Thoracic aorta (tissue), 2 donors: ENCODE measurements around the gene CACNA1B. TPM values are rescaled to one million over a fixed set of nuclear protein-coding genes. Genes with fewer than 3 reads are reported as not detected.

Source experiments
- ATAC-seq: fragments of 150-250 bp; one replicate; pipeline ENCODE4 v1.8.0; 2017; ENCODE audit warnings: low read depth; ENCODE audit not compliant: insufficient number of reproducible peaks, low FRiP score
- DNase-seq: peaks from one replicate; pipeline ENCODE4 v3.0.0-alpha.2; 2020; ENCODE audit warnings: low spot score
- H3K27ac ChIP-seq, 2 donors: fragments of 200-600 bp; sonication (generic); 1 replicate in 1 of 2; 2 replicates in 1 of 2; pipeline ENCODE4 v1.5.1; 2016; ENCODE audit warnings: mild to moderate bottlenecking in 2 of 2, moderate library complexity in 2 of 2
- H3K27me3 ChIP-seq: fragments of 200-600 bp; sonication (generic); replicated peaks from 2 replicates; pipeline ENCODE4 v1.6.0; 2016; ENCODE audit warnings: mild to moderate bottlenecking; ENCODE audit not compliant: insufficient read depth
- H3K36me3 ChIP-seq: fragments of 200-600 bp; sonication (generic); one replicate; pipeline ENCODE4 v1.5.1; 2016
- H3K4me1 ChIP-seq, 2 donors: fragments of 200-600 bp; sonication (generic); 1 replicate in 1 of 2; 2 replicates in 1 of 2; pipeline versions ENCODE4 v1.5.1 to v1.6.0; 2016; ENCODE audit warnings: low read depth in 2 of 2, mild to moderate bottlenecking in 1 of 2; ENCODE audit not compliant: control insufficient read depth in 1 of 2
- H3K4me3 ChIP-seq: fragments of 200-600 bp; sonication (generic); 2 replicates; pipeline ENCODE4 v1.5.1; 2016; ENCODE audit warnings: mild to moderate bottlenecking
- H3K9me3 ChIP-seq: fragments of 200-600 bp; sonication (generic); 2 replicates; pipeline ENCODE4 v1.5.1; 2016
- total RNA-seq, 2 donors: library from RNA; depleted of rRNA; stranded (reverse); fragments of >200 nt; gene quantifications; one replicate each; pipeline versions ENCODE4 v1.1.0 to v1.2.3, GENCODE V29; 2016
- TF ChIP-seq, protein P1 (sequence below): fragments of 200-600 bp; sonication (generic); IDR thresholded peaks from one replicate; pipeline ENCODE4 v1.5.1; 2019; ENCODE audit warnings: antibody characterized with exemption

CACNA1B gene
- total RNA-seq, 2 donors from 2014 or later, result 0.07 to 0.14 TPM

DNA sequence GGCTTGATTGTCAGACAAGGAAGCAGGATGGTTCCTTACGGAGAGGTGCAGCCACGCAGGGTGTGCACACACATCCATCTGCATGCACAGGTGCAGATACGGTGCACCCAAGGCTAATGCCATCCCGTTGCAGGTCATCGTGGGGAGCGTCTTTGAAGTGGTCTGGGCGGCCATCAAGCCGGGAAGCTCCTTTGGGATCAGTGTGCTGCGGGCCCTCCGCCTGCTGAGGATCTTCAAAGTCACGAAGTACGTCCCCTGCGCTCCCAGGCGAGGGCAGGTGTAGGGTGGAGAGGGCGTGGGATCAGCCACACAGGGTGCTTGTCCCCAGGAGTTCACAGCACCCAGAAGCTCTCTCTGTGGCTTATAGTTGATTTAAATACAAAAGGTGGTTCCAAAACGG lies 106.4 kb downstream of the CACNA1B start:
- Histone ChIP-seq H3K4me3 (no peak overlapping the region), H3K27ac (no peak overlapping the region), H3K36me3 (no peaks in the 10 kb centered on the region), H3K9me3 (no peaks in the 10 kb centered on the region), H3K27me3 (no peaks in the 10 kb centered on the region), H3K4me1 (no peaks in the 10 kb centered on the region)
- ATAC-seq, result no peak
- no peak for DNase-seq
- TF ChIP-seq, protein P1, sequence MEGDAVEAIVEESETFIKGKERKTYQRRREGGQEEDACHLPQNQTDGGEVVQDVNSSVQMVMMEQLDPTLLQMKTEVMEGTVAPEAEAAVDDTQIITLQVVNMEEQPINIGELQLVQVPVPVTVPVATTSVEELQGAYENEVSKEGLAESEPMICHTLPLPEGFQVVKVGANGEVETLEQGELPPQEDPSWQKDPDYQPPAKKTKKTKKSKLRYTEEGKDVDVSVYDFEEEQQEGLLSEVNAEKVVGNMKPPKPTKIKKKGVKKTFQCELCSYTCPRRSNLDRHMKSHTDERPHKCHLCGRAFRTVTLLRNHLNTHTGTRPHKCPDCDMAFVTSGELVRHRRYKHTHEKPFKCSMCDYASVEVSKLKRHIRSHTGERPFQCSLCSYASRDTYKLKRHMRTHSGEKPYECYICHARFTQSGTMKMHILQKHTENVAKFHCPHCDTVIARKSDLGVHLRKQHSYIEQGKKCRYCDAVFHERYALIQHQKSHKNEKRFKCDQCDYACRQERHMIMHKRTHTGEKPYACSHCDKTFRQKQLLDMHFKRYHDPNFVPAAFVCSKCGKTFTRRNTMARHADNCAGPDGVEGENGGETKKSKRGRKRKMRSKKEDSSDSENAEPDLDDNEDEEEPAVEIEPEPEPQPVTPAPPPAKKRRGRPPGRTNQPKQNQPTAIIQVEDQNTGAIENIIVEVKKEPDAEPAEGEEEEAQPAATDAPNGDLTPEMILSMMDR, result no peak

DNA sequence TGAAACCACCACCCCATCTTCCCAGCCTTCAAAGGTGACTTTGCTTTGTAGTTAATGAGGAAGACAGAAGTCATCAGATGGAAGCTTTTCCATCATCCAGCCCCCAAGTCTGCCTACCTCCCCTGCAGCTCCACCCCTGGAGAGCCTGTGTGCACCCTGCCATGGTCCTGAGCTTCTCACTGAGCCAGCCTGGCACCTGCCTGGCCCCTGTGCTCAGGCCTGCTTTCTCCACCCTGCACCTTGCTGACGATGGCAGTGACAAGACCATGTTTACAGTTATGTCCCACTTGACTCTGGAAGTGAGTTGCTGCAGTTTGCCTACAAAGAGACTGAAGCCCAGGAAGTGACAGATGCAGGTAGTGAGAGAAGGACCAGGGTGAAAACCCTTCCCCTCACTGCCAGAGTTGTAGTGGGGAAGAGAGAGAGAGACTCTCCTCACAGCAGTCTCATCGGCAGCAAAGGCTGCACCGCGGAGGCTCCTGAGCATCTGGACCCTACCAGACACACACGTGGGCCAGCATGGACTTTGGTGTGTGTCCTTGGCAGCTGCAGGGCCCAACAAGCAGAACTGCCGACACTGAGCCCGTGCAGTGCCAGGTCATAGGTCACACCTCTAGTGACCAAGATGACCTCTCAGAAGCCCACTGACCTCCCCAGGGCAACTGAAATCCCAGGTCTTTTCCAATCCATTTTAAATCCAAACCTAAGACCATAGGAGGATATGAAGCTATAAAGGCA lies 107.1 kb downstream of the CACNA1B start:
- H3K4me1 ChIP-seq, result no peaks in the 10 kb centered on the region
- H3K27ac ChIP-seq, result no peak overlapping the region
- H3K4me3 ChIP-seq, result no peak overlapping the region
- H3K36me3 ChIP-seq, result no peaks in the 10 kb centered on the region
- TF ChIP-seq, protein P1, result no peak
- no peaks in the 10 kb centered on the region for H3K9me3 ChIP-seq
- no peak for ATAC-seq
- DNase-seq, result no peak
- H3K27me3 ChIP-seq, result no peaks in the 10 kb centered on the region

DNA sequence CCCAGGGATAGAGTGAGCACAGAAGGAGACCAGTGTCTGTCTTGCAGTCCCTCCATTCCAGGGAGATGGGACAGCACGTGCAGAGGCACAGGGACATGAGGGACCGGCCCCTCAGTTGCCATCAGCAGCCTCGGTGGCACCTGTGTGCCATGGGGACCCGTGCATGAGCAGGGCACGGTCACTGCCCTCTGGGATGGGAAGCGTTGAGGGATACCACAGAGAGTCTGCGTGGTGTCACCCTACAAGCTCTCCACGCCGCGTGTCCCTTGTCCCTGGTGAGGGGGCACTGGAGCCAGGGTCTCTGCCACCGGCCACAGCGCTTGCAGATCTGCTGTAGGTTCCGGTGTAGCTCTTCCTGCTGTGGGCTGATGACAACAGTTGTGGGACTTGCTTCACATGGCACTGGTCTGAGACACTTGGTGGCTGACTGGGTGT lies 108.1 kb downstream of the CACNA1B start:
- Histone ChIP-seq H3K9me3 (no peaks in the 10 kb centered on the region), H3K36me3 (no peaks in the 10 kb centered on the region), H3K27me3 (no peaks in the 10 kb centered on the region), H3K27ac (no peak overlapping the region), H3K4me1 (no peaks in the 10 kb centered on the region), H3K4me3 (no peak overlapping the region)
- TF ChIP-seq, protein P1, result no peak
- no peak for ATAC-seq
- no peak for DNase-seq

DNA sequence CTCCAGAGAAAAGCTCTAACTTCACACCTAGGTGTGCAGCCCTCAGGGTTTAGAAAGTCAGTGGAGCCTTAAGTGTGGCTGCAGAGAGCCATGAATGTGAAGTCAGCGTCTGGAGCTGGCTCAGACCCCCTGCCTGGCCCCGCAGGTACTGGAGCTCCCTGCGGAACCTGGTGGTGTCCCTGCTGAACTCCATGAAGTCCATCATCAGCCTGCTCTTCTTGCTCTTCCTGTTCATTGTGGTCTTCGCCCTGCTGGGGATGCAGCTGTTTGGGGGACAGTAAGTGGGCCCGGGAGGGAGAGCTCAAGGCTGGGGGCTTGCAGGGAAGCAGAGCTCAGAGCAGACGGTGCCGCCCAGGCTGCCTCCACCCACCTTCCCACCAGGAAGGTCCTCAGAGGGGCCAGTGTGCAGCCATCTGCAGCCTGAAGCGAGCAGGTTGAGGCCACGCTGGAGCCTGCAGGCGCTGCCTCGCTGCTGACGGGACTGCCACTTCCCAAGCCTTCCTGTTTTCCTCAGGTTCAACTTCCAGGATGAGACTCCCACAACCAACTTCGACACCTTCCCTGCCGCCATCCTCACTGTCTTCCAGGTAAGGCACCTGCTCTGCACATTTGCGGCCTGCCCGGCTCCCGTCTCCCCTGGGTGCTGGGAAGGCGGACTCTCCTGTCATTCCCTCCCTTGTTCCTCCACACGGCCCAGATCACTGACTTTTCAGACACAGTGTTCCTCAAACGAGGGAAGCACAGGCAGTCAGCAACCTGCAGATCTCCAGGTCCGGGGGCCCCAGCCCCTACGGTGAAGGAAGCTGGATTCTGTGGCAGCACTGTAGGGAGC lies 108.9 kb downstream of the CACNA1B start:
- Histone ChIP-seq H3K4me1 (no peaks in the 10 kb centered on the region), H3K27ac (no peak overlapping the region), H3K4me3 (no peak overlapping the region), H3K36me3 (no peaks in the 10 kb centered on the region), H3K9me3 (no peaks in the 10 kb centered on the region), H3K27me3 (no peaks in the 10 kb centered on the region)
- no peak for DNase-seq
- ATAC-seq, result no peak
- TF ChIP-seq, protein P1, result no peak

DNA sequence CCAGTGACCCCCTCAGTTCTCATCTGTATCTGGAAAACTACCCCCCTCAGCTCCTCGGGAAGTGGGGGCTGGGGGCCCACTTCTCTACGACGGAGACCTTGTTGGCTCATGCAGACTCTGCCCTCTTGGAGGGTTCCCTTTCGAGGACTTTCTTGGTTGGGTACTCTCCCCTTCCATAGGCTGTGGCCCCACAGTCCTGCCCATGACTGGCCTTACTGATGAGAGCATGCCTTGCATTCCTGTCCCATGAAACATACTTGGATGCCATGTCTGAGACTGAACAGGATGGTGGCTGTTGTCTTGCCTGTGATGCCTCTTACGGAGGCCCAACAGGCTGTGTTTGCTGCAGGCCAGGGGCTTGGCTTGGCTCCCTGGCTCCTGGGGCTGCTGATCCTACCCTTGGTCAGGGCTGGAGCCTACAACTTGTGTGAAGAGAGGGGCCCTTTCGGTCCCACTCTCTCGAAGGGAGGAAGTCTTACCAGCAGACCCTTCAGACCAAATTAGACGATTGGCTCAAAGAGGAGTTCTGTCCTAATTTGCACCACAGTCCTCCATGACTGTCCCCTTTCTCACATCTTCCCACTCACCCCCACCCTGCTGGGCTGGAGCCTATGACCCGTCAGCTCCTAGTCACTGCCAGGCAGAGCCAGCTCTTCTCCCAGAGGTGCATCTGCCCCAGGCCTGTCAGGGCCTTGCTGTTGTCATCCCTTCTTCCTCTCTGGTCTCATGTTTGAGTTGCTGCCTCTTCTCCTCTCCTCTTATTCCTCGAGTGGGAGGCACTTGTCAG lies 109.9 kb downstream of the CACNA1B start:
- no peaks in the 10 kb centered on the region for H3K9me3 ChIP-seq
- ATAC-seq, result no peak
- TF ChIP-seq, protein P1, result no peak
- no peaks in the 10 kb centered on the region for H3K27me3 ChIP-seq
- H3K27ac ChIP-seq, result no peak overlapping the region
- H3K4me3 ChIP-seq, result no peak overlapping the region
- no peaks in the 10 kb centered on the region for H3K36me3 ChIP-seq
- DNase-seq, result no peak
- H3K4me1 ChIP-seq, result no peaks in the 10 kb centered on the region
